DMS 273 treated with DMSO at 0.1 percent for 48 hours (cell line): Measurements from ENCODE around the gene PYGM.

Source experiments
- DNase-seq: peaks from one replicate; lab custom pipeline; 2025; lab: John Stamatoyannopoulos, UW

The PYGM gene

DNA sequence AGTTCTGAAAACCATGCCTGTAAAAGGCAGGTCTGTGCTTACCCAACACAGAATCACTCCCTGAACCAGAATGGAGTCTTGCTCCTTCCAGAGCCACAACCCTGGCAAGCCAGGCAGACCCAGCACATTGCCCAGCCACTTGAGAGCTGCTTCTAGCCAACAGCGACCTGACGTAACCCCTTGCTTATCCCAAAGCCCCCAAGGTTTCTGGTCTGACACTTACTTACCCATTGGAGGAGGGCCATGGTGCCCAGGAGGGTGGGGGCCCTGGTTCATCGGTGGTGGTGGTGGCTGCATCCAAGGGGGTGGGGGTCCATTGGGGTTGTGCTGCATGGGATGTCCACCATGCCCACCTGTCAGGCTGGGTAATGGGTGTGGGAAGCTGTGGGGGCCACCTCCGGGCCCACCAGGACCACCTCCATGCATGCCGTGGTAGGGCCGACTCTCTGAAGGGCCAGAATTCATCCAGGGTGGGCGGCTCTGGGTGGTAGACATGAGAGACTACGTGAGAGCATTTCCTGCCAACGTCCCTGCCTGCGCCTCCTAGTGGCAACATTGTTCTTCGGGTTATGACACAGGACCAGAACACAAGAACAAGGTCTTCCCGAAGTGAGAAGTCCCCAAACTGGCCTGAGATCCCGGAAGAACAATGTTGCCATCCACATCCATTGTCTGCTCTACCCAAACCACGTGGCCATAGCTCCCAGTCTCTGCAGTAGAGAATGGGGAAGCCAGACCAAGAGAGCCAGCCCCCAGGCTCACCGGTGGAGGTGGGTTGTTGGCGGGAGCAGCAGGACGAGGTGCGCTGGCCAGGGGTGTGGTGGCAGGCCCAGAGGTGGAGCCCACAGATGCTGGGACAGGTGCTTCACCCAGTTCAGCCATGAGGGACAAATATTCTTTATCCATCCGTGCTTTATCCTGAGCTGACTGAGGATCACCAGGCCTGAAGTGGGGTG, 7.8 kb upstream of the PYGM start:
- DNase-seq: no peak

DNA sequence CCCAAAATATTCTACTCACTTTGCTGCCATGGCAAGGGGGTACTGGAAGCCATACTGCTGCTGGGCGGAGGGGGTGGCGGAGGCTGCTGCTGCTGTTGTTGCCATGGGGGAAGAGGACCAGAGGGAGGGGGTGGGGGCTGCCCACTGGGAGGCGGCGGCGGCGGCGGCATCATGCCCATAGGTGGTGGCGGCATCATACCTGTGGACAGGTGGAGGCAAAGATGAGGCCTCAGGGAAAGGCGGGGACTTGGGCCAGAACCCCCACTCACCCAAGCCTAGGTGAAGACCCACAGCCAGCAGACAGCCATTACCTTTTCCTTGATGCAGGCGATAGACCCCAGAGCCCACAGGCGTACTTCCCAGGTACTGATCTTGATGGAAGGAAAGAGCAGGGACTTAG, 7.1 kb upstream of the PYGM start:
- DNase-seq: no peak

GRCh38 chr11:64765851-64766665, 6.3 kb upstream of the PYGM start:
- no peak for DNase-seq

- DNase-seq: no peak
Observed at GRCh38 chr11:64765291-64765850, 5.6 kb upstream of the PYGM start.

GRCh38 chr11:64764753-64765152, 5.0 kb upstream of the PYGM start:
- no peak for DNase-seq

DNA sequence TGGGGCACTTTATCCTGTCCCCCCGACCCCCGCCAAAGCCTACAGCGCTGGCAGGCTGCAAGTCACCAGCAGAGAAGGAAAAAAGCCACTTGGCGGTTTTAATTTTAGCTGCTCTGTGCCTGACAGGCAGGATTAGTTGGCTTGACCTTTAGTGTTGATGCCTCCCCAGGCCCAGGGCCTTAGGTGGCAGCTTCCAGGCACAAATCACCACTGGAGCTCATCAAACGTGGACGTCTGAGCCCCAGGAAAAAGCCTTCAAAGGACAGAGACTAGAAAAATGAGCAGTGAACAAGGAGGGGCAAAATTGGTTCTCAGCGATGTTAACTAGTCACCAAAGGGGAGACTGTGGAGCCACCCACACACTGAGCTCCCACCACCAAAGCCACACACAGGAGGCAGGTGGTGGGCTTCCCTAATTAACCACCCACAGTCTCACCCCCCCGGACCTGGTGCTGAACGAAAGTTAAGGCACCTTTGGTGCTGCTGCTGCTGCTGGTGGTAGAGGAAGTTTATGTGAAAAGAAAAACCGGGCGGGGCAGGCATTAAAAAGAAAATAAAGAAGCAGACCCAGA, 4.4 kb upstream of the PYGM start:
- no peak for DNase-seq

GRCh38 chr11:64763526-64764039, 3.8 kb upstream of the PYGM start:
- no peak for DNase-seq

DNA sequence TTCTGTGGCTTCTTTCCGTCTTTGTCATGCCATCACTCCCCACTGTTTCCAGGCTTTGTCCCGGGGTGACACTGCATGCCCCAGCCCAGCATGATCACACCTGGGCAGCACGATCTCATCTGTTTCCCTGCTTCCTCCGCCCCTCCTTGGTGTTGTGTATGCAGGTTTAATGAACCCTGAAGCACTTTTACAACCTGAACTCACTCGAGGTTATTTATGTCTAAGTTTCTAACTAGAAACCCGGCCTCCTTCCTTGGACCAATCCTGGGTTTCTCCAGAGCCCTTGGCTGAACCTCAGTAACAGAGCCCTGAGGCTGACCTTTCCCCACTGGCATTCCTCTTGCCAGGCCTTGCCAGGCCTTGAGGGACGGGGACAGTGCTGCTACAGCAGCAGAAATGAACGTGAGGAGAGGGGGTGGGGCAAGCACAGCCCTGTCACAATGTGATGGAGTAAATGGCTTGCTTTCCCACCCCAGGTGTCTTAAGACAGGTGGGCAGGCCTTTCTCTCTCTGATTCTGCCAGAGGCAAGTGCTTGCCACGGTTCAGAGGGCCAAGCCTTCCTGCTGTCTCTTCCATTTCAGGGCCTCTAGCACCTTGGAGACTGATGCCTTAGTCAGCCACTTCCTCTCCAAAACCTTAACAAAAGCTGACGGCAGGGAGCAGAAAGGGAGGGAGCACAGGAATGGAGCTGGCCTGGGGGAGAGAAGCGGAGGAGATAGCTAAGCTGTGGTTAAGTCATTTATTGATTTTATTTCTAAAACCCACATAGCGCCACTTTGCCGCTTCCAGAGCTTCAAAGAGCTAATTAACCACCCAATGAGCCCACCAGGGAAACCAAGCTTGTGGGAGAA, 3.1 kb upstream of the PYGM start:
- DNase-seq: no peak

- DNase-seq: no peak
Observed at GRCh38 chr11:64762277-64762673, 2.5 kb upstream of the PYGM start.

DNA sequence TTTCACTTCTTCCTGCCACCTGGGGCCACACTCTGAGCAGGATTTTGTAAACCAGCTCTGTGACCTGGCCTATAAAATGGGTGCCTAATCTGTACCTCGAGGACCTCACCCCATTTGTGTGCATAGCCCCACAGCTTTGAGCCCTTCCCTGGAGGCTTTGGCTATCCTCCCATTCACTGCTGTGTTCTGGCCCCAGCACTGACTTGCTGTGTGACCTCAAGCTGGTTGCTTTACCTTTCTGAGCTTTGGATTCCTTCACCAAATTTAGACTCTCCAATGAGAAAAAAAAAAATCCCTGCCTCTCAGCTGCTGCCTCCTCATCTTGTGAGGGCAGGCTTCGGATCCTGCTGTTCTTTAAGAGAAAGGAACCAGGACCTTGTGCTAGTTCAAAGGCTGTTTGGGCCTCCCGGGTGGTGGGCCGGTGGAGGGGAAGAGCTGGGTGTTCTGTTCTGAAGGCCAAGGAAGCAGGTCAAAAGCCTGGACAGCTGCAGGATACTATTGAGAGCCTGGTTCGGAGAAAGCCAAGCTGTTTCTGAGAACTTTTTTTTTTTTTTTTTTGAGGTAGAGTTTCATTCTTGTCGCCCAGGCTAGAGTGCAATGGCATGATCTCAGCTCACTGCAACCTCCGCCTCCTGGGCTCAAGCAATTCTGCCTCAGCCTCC, 1.1 kb upstream of the PYGM start:
- no peak for DNase-seq

- no peak for DNase-seq
Observed at GRCh38 chr11:64759131-64759721, 548 bp downstream of the PYGM start.

GRCh38 chr11:64758330-64759079, 1.3 kb downstream of the PYGM start:
- DNase-seq: no peak

- DNase-seq: no peak
Observed at GRCh38 chr11:64757549-64758329, 2.0 kb downstream of the PYGM start.

DNA sequence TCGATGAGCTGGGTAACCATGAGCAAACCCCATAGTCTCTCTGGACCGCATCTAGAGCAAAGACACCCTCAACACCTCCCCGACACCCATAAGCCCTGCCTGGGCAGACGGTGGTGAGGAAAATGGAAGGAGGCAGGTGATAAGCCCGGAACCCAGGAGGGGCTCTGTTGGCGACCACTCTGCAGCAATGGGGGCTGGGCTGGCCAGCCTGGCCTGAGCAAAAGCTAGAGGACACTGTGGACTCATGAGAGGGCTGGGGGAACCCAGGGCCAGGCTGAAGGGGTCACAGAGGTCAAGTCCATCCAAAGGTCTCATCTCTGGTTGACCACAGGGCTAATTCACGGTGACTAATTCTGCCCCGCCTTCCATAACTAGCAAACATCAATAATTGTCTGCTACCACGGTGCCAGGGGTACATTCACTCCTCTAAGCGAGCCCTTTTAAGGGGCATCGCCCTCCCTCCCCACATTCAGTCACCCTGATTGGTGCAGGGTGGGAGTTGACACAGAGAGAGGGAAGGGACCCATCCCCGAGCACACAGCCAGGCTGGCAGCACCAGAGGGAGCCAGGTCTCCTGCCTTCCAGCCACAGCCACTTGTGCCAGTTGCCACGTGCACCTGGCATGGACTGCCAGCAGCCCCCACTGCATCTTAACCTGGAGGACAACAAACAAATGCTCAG, 4.0 kb downstream of the PYGM start:
- DNase-seq: no peak

DNA sequence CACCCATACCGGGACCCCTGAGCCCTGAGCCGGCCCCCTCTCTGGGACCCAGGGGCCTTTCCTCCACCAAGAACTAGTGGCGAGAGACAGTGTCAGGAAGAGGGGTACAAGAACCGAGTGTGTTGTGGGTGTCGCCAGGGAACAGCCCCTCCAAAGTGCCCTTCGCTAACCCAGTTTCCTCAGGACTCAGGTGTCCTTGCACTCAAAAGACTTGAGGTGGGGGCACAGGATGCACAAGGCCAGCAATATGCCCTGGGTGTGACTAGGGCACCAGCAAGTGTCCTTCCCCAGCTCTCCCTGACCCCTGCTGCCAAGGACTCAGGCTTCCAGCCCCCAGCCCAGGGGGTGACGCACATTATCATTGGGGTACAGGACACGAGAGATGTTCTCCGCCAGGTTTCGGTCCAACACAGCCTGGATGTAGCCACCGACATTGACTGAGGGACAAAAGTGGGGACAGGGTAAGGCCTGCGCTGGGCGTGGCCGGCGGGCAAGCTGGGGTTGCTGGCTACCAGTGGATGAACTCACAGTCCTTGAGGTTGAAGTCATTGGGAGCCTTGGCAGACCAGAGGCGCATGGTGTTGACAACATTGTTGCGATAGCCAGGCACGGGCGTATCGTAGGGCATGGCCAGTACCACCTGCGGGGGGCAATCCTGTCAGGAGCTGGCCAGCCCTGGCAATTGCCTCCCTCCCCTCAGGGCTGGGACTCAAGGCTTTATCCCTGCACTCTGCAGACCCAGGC, 4.7 kb downstream of the PYGM start:
- DNase-seq: no peak

DNA sequence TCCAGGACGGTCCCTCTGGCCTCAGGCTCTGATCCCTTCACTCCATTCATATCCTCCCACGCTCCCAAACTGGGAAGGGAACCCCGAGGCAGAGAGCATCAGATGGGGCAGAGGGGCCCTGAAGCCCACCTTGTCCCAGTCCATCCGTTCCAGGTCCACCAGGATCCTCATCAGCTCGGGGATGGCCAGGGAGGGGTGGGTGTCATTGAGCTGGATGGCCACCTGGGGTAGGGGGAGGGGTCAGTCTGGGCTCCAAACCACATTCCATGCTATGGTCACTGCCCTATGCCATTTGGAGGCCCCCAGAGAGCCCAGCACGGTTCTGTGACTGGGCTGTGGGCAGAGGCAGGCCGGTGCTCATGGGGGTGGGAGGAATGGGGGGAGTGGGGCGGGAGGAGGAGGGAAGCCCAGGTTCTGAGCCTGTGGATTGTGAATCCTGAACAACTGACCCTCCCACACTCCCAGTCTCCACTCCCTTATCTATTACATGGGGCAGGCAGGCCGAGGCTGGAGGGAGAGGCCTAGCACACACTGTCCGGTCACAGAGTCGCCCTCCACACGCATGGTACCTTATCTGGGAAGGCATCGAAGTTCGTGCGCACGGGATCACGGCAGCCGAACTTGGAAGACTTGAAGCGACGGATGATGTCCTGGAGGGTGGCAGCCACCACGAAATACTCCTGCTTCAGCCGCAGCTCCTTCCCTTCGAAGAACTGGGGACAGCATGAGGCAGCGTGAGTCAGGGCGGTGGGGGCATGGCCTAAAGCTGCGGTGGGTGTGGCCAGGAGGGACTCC, 5.5 kb downstream of the PYGM start:
- DNase-seq: no peak
